Activated CD4-positive, alpha-beta T cell treated with anti-CD3 and anti-CD28 coated beads for 24 hours (primary cell): Measurements from ENCODE around the gene SLC49A4.
A peak's percentile ranks its signal among the peaks of the same experiment; 100 is the strongest.
"Not testable (repeated sequence)": the region's sequence is repeated elsewhere in the genome, so short reads cannot be mapped to it uniquely, and the experiment has no call there.

Experiments used
- DNase-seq, 2 donors: peaks; one replicate each; pipeline ENCODE4 v3.0.0-alpha.2; 2020; ENCODE audit warnings: low read depth in 2 of 2

SLC49A4 gene, protein sequence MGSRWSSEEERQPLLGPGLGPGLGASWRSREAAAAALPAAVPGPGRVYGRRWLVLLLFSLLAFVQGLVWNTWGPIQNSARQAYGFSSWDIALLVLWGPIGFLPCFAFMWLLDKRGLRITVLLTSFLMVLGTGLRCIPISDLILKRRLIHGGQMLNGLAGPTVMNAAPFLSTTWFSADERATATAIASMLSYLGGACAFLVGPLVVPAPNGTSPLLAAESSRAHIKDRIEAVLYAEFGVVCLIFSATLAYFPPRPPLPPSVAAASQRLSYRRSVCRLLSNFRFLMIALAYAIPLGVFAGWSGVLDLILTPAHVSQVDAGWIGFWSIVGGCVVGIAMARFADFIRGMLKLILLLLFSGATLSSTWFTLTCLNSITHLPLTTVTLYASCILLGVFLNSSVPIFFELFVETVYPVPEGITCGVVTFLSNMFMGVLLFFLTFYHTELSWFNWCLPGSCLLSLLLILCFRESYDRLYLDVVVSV

DNA sequence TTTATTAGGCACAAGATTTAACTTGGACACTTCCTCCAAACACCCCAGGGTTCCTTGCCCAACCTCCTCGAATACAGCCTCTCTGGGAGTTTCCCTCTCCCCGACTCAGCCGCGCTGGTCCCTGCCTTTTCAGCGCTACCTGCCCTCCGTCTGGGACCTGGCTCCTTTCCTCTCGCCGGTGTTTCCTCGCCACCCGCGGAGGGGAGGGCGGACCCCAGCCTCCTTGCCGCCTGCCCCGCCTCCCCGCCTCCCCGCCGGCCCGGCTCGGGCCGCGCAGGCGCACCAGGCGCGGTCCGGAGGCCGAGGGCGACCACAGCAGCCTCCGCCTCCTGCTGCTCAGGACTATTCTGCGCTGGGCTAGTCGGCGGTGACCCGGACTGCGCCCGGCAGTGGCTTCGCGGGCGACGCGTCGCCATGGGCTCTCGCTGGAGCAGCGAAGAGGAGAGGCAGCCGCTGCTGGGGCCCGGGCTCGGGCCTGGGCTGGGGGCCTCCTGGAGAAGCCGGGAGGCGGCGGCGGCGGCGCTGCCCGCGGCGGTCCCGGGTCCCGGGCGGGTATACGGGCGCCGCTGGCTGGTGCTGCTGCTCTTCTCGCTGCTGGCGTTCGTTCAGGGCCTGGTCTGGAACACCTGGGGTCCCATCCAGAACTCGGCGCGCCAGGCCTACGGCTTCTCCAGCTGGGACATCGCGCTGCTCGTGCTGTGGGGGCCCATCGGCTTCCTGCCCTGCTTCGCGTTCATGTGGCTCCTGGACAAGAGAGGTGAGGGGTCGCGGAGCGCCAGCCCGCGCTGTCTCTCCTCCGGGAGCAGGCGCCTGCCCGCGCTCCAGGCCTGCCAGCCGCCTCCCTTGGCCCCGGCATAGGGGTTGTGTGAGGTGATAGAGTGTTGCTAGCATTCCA, at the start of gene SLC49A4:
Gene SLC49A4 (plus strand): TSS at position 291 of the 895 bp plus-strand sequence. CDS start 124 bp downstream, at position 415.
- peak; percentile 41 to 48 for DNase-seq

DNA sequence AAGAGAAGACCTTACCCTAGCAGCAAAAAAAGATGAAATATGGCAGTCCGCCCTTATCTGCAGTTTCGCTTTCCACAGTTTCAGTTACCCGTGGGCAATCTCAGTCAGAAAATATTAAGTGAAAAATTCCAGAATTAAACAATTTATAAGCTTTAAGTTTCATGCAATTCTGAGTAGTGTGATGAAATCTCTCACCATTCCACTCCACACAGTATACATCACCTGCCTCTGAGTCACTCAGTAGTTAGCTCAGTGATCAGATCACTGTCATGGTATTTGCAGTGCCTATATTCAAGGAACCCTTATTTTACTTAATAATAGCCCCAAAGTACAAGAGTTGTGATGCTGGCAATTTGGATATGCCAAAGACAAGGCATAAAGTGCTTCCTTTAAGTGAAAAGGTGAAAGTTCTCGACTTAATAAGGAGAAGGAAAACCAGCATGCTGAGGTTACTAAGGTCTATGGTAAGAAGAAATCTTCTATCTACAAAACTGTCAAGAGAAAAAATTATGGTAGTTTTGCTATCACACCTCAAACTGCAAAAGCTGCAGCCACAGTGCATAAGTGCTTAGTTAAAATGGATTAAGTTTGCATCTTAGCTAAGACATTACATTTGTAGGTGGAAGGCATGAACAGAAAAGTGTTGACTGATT, 49.4 kb upstream of the SLC49A4 start:
- no peak for DNase-seq

DNA sequence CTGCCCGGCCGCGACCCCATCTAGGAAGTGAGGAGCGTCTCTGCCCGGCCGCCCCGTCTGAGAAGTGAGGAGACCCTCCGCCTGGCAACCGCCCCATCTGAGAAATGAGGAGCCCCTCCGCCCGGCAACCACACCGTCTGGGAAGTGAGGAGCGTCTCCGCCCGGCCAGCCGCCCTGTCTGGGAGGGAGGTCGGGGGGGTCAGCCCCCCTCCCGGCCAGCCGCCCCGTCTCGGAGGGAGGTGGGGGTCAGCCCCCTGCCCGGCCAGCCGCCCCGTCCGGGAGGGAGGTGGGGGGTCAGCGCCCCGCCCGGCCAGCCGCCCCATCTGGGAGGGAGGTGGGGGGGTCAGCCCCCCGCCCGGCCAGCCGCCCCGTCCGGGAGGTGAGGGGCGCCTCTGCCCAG, 47.6 kb upstream of the SLC49A4 start:
- not testable (repeated sequence) for DNase-seq

DNA sequence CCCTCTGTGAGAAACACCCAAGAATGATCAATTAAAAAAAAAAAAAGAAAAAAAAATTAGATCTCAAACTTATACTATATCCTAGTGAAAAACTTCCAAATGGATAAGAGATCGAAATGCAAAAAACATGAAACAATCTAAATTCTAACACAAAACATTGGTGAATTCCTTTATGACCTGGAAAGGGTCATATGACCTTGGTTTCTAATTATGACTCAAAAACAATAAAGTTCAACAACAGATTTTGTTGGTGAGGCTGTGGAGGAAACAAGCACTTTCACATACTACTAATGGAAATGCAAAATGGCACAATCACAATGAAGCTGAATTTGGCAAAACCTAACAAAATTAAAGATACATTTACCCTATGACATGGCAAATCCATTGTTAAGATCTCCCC, 46.5 kb upstream of the SLC49A4 start:
- DNase-seq: no peak

DNA sequence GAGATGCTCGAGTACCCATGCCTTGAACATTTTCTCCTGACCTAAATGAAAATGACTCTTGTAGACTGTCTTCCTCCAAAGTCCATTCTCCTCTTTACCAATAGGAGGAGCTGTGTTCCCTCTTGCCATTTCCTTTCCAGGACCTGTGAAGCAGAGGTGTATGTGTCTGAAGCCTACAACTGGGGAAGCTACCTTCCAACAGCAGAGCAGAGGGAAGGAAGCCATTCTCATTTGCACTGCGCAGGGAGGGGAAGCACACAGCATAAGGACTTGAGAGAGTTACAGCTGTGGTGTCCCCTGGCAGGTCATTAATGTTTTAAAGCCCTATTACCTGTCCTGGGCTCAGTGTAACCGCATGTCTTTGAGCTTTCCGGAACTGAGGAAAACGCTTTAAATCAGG, 39.9 kb upstream of the SLC49A4 start:
- no peak for DNase-seq

DNA sequence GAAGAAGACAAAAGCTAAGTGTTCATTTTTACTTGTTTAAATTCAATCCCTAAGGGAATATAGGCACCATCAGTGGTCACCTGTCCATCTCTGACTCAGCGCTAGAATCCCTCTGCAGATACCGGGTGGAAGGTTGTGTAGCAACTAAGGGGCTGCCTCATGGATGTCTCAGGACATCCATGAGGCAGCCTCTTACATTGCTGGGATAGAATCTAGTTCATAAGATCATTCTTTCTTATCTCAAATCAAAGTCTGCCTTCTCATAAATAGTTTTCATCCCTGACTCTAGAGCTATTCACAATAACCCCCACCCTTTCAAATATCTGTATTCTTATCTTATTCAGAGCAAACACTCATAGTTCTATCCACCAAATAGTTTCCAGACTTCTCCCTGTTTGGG, 39.4 kb upstream of the SLC49A4 start:
- no peak for DNase-seq

DNA sequence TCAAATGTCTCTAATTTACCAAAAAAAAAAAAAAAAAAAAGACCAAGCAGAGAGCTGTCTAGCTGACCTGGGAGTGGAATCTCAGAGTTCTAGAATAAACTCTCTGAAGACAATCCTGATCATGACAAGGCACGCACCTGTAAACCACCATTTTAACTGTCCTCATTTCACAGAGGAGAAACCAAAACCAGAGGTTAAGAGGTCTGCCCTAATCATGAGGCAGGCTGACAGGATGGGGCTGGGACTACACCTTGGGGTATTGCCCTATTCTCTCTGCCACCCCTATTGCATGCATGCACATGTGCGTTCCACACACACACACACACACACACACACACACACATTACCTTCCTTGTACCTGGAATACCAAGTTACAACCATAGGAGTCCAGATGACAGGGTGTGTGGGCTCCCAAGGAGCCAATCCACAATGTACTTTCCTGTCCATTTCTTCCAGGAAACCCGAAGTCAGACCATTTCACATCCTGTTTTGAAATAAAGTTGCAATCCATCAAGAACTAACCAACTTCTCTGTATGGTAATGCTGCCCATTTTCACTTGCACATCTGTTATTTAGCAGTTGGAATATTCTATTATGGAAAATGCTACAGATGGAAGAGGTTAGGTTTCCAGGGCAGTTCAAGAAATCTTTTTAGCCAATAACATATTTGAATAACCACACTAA, 35.9 kb upstream of the SLC49A4 start:
- DNase-seq: no peak

DNA sequence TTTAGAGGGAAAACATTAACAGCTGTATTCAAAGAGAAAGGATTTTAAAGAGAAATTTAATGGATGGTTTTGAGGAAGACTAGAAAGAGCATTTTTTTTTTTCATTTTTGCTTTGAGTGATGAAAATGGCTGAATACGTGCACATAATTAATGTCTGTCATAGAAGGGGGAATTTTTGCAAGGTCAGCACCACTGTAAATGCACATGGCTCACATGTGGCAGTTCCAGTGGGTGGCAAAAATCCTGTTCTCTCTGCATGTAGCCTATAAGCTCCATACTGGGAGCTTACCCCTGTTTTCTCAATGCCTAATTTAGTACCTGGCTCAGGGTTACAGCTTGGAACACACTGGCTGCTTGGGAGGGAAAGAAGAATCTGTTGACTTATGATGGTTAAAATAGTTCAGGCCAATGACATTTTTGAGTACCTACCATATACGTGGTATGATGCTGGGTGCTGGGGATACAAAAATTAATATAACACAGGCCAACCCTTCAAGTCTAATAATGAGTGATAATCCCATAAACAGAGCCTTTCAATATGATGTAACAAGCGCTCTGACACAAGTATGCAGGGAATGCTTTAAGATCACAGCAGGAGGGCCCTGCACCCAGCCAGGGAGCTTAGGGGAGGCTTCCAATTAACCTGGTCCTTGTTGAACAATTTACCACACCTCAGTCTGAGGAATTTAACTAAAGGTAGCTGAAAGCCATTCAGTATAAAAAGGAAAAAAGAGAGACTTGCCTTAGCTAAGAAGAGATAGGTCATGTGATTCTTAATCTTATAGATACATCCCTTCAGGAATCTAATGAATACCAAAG, 34.2 kb upstream of the SLC49A4 start:
- DNase-seq: no peak

DNA sequence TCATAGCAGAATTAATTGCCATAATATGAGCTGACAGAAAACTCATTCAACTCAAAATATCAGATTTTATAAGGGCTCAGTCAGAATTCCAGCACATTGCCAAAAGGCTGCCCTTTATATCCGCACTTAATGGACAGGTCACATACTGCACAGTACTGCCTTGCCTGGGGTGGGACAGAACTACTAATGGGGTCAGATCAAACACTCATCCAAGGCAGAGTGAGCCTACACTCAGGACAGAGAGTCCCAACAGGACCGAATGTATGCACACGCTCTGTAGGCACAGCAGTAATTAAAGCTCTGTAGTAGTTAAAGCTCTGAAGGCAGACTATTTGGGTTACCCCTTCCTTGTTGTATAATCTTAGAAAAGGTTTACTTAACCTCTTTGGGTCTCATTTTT, 28.4 kb upstream of the SLC49A4 start:
- DNase-seq: no peak

DNA sequence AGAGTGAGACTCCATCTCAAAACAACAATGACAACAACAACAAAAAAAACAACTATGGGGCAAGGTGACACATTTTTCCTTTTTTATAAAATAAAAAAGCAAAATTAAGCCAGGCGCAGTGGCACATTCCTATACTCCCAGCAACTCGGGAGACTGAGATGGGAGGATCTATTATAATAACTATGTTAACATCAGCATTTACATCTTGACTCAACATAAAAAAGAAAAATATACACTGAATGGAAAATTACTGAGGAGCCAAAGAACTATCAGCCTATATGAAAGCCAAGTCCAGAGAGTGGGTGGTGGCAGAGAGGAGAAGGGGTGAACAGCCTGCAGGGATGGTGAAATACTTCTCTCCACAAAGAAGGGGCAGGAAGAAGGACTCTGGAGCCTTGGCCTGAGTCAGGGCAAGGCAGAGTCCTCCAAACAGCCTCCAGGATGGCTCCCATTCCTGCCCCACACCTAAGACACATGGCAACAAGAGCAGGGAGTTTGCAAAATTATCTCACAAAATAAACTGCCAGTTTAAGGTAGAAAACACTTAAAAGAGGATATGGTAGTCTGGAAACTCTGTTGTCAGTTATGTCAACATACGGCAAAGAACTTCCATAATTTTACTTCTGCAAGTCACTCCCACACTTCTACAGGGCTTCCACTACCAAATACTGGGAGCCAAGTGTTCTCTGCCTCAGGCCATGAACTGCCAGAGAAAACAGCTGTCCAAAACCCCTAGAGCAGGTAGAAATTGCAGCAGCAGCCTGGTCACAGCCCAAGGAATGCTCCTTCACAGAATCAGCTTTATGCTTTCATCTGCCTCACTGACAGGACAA, 27.1 kb upstream of the SLC49A4 start:
- no peak for DNase-seq

DNA sequence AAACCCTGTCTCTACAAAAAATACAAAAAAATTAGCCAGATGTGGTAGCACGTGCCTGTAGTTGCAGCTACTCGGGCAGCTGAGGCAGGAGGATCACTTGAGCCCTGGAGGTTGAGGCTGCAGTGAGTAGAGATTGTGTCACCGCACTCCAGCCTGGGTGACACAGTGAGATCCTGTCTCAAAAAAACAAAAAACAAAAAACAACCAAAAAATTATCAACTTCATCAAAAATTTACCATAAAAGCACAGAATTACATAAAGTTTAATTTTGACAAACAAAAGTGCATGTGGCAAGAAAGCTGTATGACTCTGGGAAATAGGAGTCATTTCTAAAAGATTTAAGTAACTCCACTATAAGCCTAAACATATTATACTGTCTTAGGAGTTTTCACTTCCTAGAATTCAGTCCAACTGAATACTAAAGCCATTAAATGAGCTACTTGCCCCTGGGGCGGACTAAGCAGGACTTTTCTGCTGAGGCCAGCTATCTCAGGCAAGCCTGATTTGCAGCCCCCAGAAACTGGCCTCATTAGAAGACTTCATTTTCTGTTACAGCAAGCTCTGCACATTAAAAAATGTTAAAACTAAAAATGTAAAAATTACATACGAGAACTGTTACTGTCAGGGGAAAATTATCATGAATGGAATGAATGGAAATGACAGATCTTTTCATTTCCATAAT, 24.2 kb upstream of the SLC49A4 start:
- no peak for DNase-seq

DNA sequence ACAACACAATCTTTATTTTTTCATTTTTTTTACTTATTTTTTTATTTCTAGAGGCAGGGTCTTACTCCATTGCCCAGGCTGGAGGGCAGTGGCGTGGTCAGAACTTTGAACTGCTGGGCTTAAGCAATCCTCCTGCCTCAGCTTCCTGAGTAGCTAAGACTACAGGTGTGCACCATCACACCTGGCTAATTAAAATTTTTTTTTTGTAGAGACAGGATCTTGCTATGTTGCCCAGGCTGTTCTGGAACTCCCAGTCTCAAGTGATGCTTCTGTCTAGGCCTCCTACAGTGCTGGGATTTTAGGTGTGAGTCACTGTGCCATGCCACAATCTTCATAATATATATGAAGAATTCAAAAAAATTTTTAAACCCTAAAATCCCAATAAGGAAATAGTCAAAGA, 22.0 kb upstream of the SLC49A4 start:
- DNase-seq: no peak

DNA sequence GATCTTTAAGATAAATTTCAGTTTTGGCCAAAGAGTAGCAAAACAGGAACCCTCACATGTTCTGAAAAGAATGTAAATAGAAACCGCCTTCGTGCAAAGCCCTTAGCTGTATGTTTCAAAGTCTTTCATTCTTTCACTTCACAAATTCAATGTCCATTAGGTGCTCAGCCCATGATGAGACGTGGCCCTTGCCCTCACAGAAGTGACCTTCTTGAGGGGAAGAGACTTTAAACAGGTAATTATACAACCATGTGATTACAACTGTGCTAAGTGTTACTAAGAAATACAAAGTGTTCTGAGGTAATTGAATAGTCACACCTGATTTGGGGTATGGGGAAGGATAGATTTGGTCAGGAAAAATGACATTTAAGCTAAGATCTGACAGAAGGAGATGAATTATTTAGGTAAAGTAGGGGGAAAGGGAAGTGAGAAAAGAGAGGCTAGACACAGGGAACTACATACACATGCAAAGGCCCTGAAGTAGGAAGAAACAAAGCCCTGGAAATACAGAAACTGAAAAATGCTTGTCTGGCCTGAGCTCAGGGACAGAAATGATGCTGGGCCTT, 20.8 kb upstream of the SLC49A4 start:
- no peak for DNase-seq

DNA sequence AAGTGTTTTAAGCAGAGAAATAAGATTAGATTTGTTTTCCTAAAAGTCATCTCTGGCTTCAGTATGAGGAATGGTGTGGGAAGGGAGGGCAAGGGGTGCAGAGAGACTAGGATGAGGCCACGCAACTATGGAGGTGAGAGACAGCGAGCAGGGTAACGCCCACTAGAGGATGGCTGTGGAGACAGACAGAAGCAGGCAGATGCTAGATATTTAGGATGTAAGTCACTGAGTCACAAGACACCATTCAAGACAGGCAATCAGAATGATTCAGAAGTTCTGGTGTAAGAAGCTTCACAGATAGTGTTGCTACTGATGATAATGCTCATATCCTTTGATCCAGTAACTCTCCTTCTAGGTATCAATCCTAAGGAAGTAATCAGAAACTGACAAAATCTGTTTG, 20.3 kb upstream of the SLC49A4 start:
- no peak for DNase-seq

DNA sequence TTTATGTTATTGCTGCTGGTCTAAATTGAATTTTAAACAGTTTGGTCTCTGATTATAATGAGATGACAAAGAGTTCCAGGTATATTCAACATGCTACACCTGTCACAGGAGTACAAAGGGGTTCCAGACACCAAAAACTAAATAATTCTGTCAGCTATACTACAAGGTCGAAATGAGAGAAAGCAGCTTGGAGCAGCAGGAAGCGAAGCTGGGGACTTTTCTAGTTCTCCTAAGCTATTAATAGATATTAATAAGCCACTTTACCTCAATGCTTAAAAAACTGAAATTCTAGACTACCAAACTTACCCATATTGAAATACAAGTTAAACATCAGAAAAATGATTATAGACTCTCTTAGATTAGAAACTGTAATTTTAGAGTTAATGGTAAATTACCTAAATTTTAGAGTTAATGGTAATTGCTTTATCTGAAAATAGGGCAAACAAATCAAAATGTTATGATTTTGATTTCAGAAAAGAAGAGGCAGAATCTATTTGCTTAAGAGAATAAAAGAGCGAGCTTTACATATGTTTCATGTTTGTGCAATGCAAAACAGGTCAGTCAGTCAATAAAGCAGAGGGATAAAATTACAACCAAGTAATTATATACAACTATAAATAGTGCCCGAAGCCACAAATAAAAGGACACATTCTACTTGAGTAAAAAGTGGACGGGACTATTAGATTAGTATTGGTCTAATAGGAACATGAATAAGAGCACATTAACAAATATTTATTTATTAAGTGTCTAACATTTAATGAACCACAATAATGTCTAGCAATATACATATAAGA, 18.0 kb upstream of the SLC49A4 start:
- no peak for DNase-seq

DNA sequence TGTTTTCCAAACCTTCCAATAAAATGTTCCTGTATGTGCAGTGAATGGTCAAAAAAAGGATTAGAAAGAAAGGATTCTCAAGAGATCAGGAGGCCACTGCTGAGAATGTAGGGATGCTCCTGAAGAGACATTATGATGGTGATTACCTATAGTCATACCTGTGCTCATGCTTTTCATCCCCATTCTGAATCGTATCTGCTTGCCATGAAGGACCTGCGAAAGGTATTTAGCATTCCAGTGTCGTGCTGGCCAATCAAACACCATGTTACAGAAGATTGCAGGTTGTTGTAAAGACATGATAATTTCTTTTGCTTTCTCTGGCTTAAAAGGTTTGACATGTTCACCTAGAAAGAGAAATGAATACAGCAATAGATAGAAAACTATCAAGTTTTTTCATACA, 17.3 kb upstream of the SLC49A4 start:
- no peak for DNase-seq

DNA sequence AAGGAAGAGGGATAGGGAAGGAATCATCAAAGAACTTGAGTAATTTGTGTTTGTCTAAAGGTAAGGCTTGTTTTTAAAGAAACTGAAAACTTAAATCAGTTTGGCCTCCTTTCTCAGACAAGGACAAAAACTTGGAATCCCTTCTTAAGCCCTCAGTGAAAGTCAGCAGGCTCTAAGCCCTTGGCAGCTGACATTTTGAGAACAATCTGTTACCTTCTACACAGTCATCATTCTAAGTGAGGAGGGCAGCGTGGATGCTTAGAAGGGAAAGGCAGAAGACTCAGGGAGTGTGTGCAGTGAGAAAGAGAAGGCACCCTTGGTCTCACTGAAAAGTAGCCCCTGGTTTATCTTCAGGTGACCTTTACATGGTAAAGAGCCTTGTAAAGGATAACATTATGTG, 12.1 kb upstream of the SLC49A4 start:
- DNase-seq: no peak

DNA sequence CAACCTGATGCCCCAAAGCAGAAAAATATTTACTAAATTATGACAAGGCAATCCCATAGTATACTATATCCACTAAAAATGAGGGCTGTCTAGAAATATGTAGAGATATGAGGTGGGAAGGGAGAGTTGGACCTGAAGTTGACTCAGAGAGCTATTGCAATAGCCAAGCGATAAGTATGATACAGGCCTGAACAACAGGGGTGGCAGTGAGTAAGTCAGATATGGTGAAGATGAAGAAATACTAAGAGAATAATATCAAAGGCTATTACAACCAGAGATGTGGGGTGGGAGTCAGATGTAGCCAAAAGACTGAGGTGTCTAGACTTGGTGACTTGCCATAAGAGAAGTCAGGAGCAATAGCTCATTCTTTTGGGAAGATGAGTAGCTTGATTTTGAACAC, 10.4 kb upstream of the SLC49A4 start:
- DNase-seq: no peak
